ENCODE results near the gene TMTC4.

The TMTC4 gene

GRCh38 chr13:100662468-100663211 lies 12.0 kb downstream of the TMTC4 start:
- no peak overlapping the region for H3K4me3 ChIP-seq (ENCODE audit: low read depth, low read length)
- no peak for TF ChIP-seq POLR2A (IDR thresholded peaks at IDR 0.05; ENCODE audit: extremely low read depth, insufficient read length)
- no peak for TF ChIP-seq MAX (IDR thresholded peaks at IDR 0.05; ENCODE audit: low read depth, low read length)
- no peak for TF ChIP-seq MYC (IDR thresholded peaks at IDR 0.05; ENCODE audit: low read depth, low read length)
- TF ChIP-seq CTCF (IDR thresholded peaks at IDR 0.05; ENCODE audit: low read depth, low read length): no peak
- no peak for DNase-seq (ENCODE audit: low read depth)

- TF ChIP-seq CTCF (IDR thresholded peaks at IDR 0.05; ENCODE audit: low read depth, low read length) (no peak), POLR2A (IDR thresholded peaks at IDR 0.05; ENCODE audit: extremely low read depth, insufficient read length) (no peak), MAX (IDR thresholded peaks at IDR 0.05; ENCODE audit: low read depth, low read length) (no peak), MYC (IDR thresholded peaks at IDR 0.05; ENCODE audit: low read depth, low read length) (no peak)
- no peak for DNase-seq (ENCODE audit: low read depth)
- H3K4me3 ChIP-seq (ENCODE audit: low read depth, low read length): no peak overlapping the region
These were observed 13.8 kb downstream of the TMTC4 start for GRCh38 chr13:100660761-100661160.

GRCh38 chr13:100659578-100659977 lies 15.0 kb downstream of the TMTC4 start:
- no peak for DNase-seq (ENCODE audit: low read depth)
- H3K4me3 ChIP-seq (ENCODE audit: low read depth, low read length): no peak overlapping the region
- TF ChIP-seq POLR2A (IDR thresholded peaks at IDR 0.05; ENCODE audit: extremely low read depth, insufficient read length): no peak
- no peak for TF ChIP-seq MYC (IDR thresholded peaks at IDR 0.05; ENCODE audit: low read depth, low read length)
- TF ChIP-seq CTCF (IDR thresholded peaks at IDR 0.05; ENCODE audit: low read depth, low read length): no peak
- TF ChIP-seq MAX (IDR thresholded peaks at IDR 0.05; ENCODE audit: low read depth, low read length): no peak

GRCh38 chr13:100658363-100658762 lies 16.2 kb downstream of the TMTC4 start:
- peak; percentile 25 for DNase-seq (ENCODE audit: low read depth)
- no peak overlapping the region for H3K4me3 ChIP-seq (ENCODE audit: low read depth, low read length)
- TF ChIP-seq CTCF (IDR thresholded peaks at IDR 0.05; ENCODE audit: low read depth, low read length): no peak
- no peak for TF ChIP-seq POLR2A (IDR thresholded peaks at IDR 0.05; ENCODE audit: extremely low read depth, insufficient read length)
- TF ChIP-seq MYC (IDR thresholded peaks at IDR 0.05; ENCODE audit: low read depth, low read length): no peak
- no peak for TF ChIP-seq MAX (IDR thresholded peaks at IDR 0.05; ENCODE audit: low read depth, low read length)

GRCh38 chr13:100657881-100658315 lies 16.7 kb downstream of the TMTC4 start:
- DNase-seq (ENCODE audit: low read depth): no peak
- H3K4me3 ChIP-seq (ENCODE audit: low read depth, low read length): no peak overlapping the region
- TF ChIP-seq MAX (IDR thresholded peaks at IDR 0.05; ENCODE audit: low read depth, low read length): no peak
- no peak for TF ChIP-seq MYC (IDR thresholded peaks at IDR 0.05; ENCODE audit: low read depth, low read length)
- no peak for TF ChIP-seq CTCF (IDR thresholded peaks at IDR 0.05; ENCODE audit: low read depth, low read length)
- no peak for TF ChIP-seq POLR2A (IDR thresholded peaks at IDR 0.05; ENCODE audit: extremely low read depth, insufficient read length)

All from NB4 (cell line).